ENCODE results near the gene DAPK3. TPM values are rescaled to one million over a fixed set of nuclear protein-coding genes. Genes with fewer than 3 reads are reported as not detected.
"Not testable (repeated sequence)": the region's sequence is repeated elsewhere in the genome, so short reads cannot be mapped to it uniquely, and the experiment has no call there.

The DAPK3 gene
- total and polyA plus RNA-seq, 2 experiments from 2014 or later = 103 to 140 TPM

DNA sequence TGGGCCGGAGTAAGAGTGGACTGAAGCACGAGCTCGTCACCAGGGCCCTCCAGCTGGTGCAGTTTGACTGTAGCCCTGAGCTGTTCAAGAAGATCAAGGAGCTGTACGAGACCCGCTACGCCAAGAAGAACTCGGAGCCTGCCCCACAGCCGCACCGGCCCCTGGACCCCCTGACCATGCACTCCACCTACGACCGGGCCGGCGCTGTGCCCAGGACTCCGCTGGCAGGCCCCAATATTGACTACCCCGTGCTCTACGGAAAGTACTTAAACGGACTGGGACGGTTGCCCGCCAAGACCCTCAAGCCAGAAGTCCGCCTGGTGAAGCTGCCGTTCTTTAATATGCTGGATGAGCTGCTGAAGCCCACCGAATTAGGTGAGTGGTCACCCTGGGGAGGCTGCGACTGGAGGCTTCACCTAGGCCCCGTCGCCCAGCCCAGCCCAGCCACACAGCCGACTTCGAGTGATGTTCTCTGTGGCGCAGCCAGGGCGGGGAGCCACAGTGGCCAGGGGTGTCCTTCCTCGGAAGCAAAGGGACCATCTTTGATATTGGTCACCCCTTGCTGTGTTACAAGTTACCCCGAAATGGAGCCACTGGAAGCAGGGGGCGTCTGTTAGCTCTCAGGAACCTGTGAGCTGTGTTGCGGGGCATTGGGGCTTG, 42.2 kb upstream of the DAPK3 start:
- Histone ChIP-seq H4K20me1 (ENCODE audit: insufficient read depth, poor library complexity, severe bottlenecking) (peaks cover 84% of the 10 kb centered on the region), H3K27me3 (no peaks in the 10 kb centered on the region), H3K27ac (peak overlapping the region; percentile 49), H3K4me3 (no peak overlapping the region), H3K36me3 (replicated peaks; ENCODE audit: insufficient read depth, low read depth) (no peaks in the 10 kb centered on the region), H3K4me1 (ENCODE audit: insufficient read depth) (peaks cover 37% of the 10 kb centered on the region), H3K9me3 (ENCODE audit: low read depth) (no peaks in the 10 kb centered on the region), H2AFZ (no peak overlapping the region), H3K79me2 (peaks cover 95% of the 10 kb centered on the region), H3K4me2 (no peak overlapping the region), H3K9me2 (replicated peaks; ENCODE audit: insufficient read depth) (no peaks in the 10 kb centered on the region)
- peak; percentile 4 for DNase-seq (ENCODE audit: low spot score)
- TF ChIP-seq EZH2 (IDR thresholded peaks at IDR 0.05; ENCODE audit: borderline replicate concordance) (no peak), EZH2phosphoT487 (IDR thresholded peaks at IDR 0.05; ENCODE audit: low read depth, severe bottlenecking, unreplicated experiment) (no peak)
- TF ChIP-seq, protein P1, sequence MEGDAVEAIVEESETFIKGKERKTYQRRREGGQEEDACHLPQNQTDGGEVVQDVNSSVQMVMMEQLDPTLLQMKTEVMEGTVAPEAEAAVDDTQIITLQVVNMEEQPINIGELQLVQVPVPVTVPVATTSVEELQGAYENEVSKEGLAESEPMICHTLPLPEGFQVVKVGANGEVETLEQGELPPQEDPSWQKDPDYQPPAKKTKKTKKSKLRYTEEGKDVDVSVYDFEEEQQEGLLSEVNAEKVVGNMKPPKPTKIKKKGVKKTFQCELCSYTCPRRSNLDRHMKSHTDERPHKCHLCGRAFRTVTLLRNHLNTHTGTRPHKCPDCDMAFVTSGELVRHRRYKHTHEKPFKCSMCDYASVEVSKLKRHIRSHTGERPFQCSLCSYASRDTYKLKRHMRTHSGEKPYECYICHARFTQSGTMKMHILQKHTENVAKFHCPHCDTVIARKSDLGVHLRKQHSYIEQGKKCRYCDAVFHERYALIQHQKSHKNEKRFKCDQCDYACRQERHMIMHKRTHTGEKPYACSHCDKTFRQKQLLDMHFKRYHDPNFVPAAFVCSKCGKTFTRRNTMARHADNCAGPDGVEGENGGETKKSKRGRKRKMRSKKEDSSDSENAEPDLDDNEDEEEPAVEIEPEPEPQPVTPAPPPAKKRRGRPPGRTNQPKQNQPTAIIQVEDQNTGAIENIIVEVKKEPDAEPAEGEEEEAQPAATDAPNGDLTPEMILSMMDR (IDR thresholded peaks at IDR 0.05; ENCODE audit: poor library complexity) = no peak
- WGBS (ENCODE audit: low lambda C conversion rate, missing lambda C conversion rate) = 98% methylated on average over 33 of the region's 33 CpGs

DNA sequence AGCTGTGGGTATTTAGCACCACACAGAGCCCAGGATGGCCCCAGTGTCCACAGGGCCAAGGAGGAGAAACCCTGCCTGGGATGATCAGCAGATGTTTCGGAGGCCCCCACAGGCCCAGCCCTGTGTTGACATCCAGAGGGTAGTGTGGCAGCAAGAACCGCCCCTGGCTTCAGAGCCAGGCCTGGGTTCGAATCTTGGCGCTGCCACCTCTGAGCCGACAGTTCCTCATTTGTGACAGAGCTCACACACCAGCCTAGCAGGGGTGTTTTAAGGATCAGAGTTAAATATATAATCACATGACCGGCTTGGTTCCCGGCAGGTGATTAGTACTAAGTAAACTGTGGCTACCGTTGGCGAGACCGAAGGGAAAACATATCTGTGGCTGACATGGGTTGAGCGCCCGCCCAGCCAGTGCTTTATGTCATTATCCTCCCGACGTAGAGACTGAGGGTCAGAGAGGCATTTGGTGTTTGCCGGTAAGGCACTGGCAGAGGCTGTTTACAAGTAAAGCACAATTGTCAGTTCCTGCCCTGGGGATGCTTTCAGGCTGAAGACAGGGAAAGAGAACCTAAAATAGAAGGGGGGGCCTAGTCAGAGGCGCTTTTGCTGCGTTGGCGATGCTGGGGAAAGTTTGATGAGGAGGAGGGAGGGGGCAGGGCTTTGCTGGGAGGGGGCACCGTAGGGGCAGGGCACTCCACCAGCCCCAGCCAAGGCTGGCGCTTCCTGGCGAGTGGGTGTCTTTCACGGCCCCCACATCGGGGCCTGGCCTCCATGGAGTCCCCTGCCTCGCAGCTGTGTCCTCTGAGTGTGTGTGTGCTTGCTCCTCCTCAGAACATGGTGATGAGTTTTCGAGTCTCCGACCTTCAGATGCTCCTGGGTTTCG, 41.4 kb upstream of the DAPK3 start:
- Histone ChIP-seq H3K27ac (peak overlapping the region; percentile 49), H4K20me1 (ENCODE audit: insufficient read depth, poor library complexity, severe bottlenecking) (peaks cover 82% of the 10 kb centered on the region), H3K9me3 (ENCODE audit: low read depth) (no peaks in the 10 kb centered on the region), H3K4me2 (peak overlapping the region; percentile 50), H3K9me2 (replicated peaks; ENCODE audit: insufficient read depth) (no peaks in the 10 kb centered on the region), H2AFZ (no peak overlapping the region), H3K36me3 (replicated peaks; ENCODE audit: insufficient read depth, low read depth) (no peaks in the 10 kb centered on the region), H3K4me3 (no peak overlapping the region), H3K4me1 (ENCODE audit: insufficient read depth) (peaks cover 37% of the 10 kb centered on the region), H3K27me3 (no peaks in the 10 kb centered on the region), H3K79me2 (peaks cover 92% of the 10 kb centered on the region)
- WGBS (ENCODE audit: low lambda C conversion rate, missing lambda C conversion rate) = 83% methylated on average over 27 of the region's 27 CpGs
- TF ChIP-seq EZH2phosphoT487 (IDR thresholded peaks at IDR 0.05; ENCODE audit: low read depth, severe bottlenecking, unreplicated experiment) (no peak), EZH2 (IDR thresholded peaks at IDR 0.05; ENCODE audit: borderline replicate concordance) (no peak)
- TF ChIP-seq, protein P1 (IDR thresholded peaks at IDR 0.05; ENCODE audit: poor library complexity) = no peak
- peak; percentile 70 for DNase-seq (ENCODE audit: low spot score)

DNA sequence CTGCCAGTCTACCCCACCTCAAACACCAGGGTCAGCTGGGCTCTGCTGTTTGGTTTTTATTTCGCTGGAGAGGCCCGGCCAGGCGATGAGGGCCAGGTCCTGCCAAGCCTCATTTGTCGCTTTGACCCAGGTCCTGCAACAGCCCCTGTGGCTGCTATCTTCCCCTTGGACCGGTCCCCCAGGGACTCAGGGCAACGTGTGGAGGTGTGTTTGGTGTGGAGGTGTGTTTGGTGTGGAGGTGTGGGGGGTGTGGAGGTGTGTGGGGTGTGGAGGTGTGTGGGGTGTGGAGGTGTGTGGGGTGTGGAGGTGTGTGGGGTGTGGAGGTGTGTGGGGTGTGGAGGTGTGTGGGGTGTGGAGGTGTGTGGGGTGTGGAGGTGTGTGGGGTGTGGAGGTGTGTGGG, 40.5 kb upstream of the DAPK3 start:
- H4K20me1 ChIP-seq (ENCODE audit: insufficient read depth, poor library complexity, severe bottlenecking) = peaks cover 76% of the 10 kb centered on the region
- not testable (repeated sequence) for H3K9me2 ChIP-seq (replicated peaks; ENCODE audit: insufficient read depth); H3K4me3 ChIP-seq; H3K36me3 ChIP-seq (replicated peaks; ENCODE audit: insufficient read depth, low read depth); H2AFZ ChIP-seq; H3K9me3 ChIP-seq (ENCODE audit: low read depth); H3K27me3 ChIP-seq; H3K27ac ChIP-seq; DNase-seq (ENCODE audit: low spot score)
- peaks cover 40% of the 10 kb centered on the region for H3K4me1 ChIP-seq (ENCODE audit: insufficient read depth)
- 82% methylated on average over 6 of the region's 6 CpGs for WGBS (ENCODE audit: low lambda C conversion rate, missing lambda C conversion rate)
- H3K4me2 ChIP-seq = peak overlapping the region; percentile 98
- H3K79me2 ChIP-seq = peaks cover 88% of the 10 kb centered on the region

DNA sequence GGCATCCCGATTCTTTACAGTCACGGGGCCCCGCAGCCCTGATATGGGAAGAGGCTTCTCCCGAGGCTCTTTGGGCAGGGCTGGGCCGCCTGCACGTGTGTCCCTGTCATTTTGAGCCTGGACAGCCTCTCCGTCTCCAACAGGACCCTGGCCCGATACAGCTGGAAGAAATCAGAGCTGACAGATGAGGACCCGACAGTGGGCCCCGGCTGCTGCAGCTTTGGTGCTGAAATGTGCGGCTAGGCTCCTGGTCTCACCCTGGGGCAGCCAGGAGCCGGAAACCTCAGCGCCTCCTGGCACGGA, 39.9 kb upstream of the DAPK3 start:
- no peak overlapping the region for H3K27ac ChIP-seq

More for the DNA sequence above, 39.9 kb upstream of the DAPK3 start:
- Histone ChIP-seq H3K79me2 (peaks cover 85% of the 10 kb centered on the region), H3K36me3 (replicated peaks; ENCODE audit: insufficient read depth, low read depth) (no peaks in the 10 kb centered on the region), H3K27me3 (no peaks in the 10 kb centered on the region), H3K9me2 (replicated peaks; ENCODE audit: insufficient read depth) (no peaks in the 10 kb centered on the region), H2AFZ (no peak overlapping the region), H4K20me1 (ENCODE audit: insufficient read depth, poor library complexity, severe bottlenecking) (peaks cover 69% of the 10 kb centered on the region), H3K4me2 (peak overlapping the region; percentile 98), H3K4me3 (no peak overlapping the region), H3K9me3 (ENCODE audit: low read depth) (no peaks in the 10 kb centered on the region), H3K4me1 (ENCODE audit: insufficient read depth) (peaks cover 37% of the 10 kb centered on the region)
- DNase-seq (ENCODE audit: low spot score) = peak; percentile 7
- WGBS (ENCODE audit: low lambda C conversion rate, missing lambda C conversion rate) = 57% methylated on average over 14 of the region's 14 CpGs
- TF ChIP-seq, protein P1 (IDR thresholded peaks at IDR 0.05; ENCODE audit: poor library complexity) = no peak
- TF ChIP-seq EZH2phosphoT487 (IDR thresholded peaks at IDR 0.05; ENCODE audit: low read depth, severe bottlenecking, unreplicated experiment) (no peak), EZH2 (IDR thresholded peaks at IDR 0.05; ENCODE audit: borderline replicate concordance) (no peak)

Measured in hepatocyte (in vitro differentiated cells).